GM23338 (cell line): Measurements from ENCODE around the gene CNTNAP1. TPM values are rescaled to one million over a fixed set of nuclear protein-coding genes. Genes with fewer than 3 reads are reported as not detected.

Source experiments
- ATAC-seq: fragments of 200-7000 bp; cut with Tn5 transposase; 3 replicates; pipeline ENCODE4 v1.9.1; 2020
- DNase-seq: peaks from one replicate; pipeline ENCODE4 v3.0.0-alpha.2; 2015; ENCODE audit warnings: low spot score
- H2AFZ ChIP-seq: fragments of 200-600 bp; sonication (generic); 2 replicates; pipeline ENCODE4 v1.8.0; 2016; ENCODE audit warnings: antibody characterized with exemption, mild to moderate bottlenecking, moderate library complexity
- H3F3A ChIP-seq: fragments of 200-600 bp; sonication (generic); replicated peaks from 2 replicates; pipeline ENCODE4 v1.8.0; 2017; ENCODE audit warnings: antibody characterized with exemption, mixed run types, low read depth
- H3K27ac ChIP-seq: fragments of 200-600 bp; sonication (generic); 2 replicates; pipeline ENCODE4 v1.6.1; 2016; ENCODE audit warnings: low read depth
- H3K27me3 ChIP-seq: fragments of 200-600 bp; sonication (generic); 2 replicates; pipeline ENCODE4 v1.8.0; 2016; ENCODE audit warnings: mild to moderate bottlenecking, mixed run types, moderate library complexity; ENCODE audit not compliant: insufficient read depth
- H3K36me3 ChIP-seq: fragments of 200-600 bp; sonication (generic); 2 replicates; pipeline ENCODE4 v1.8.0; 2016; ENCODE audit warnings: mild to moderate bottlenecking; ENCODE audit not compliant: insufficient read depth
- H3K4me1 ChIP-seq: fragments of 200-600 bp; sonication (generic); 2 replicates; pipeline ENCODE4 v1.8.0; 2016; ENCODE audit warnings: mild to moderate bottlenecking, moderate library complexity; ENCODE audit not compliant: insufficient read depth
- H3K4me2 ChIP-seq: fragments of 200-600 bp; sonication (generic); 2 replicates; pipeline ENCODE4 v1.7.1; 2017; ENCODE audit warnings: mixed run types
- H3K4me3 ChIP-seq: fragments of 200-600 bp; sonication (generic); 2 replicates; pipeline ENCODE4 v1.6.1; 2016; ENCODE audit warnings: mixed run types
- H3K79me2 ChIP-seq: fragments of 200-600 bp; sonication (generic); replicated peaks from 2 replicates; pipeline ENCODE4 v1.8.0; 2017; ENCODE audit warnings: mild to moderate bottlenecking; ENCODE audit not compliant: insufficient read depth
- H3K9me2 ChIP-seq: fragments of 200-600 bp; sonication (generic); 2 replicates; pipeline ENCODE4 v1.8.0; 2017; ENCODE audit not compliant: insufficient read depth
- H4K20me1 ChIP-seq: fragments of 200-600 bp; sonication (generic); replicated peaks from 2 replicates; pipeline ENCODE4 v1.8.0; 2017; ENCODE audit warnings: mild to moderate bottlenecking; ENCODE audit not compliant: insufficient read depth
- H3K27ac Mint-ChIP-seq: 2 replicates; pipeline ENCODE4 v1.8.0; 2020; ENCODE audit warnings: inconsistent platforms, mild to moderate bottlenecking, moderate library complexity, mixed read lengths
- H3K27me3 Mint-ChIP-seq: 3 replicates; pipeline ENCODE4 v1.8.0; 2022; ENCODE audit warnings: low read depth, mild to moderate bottlenecking, moderate library complexity, mixed read lengths, inconsistent platforms; ENCODE audit not compliant: insufficient read depth, poor library complexity
- H3K36me3 Mint-ChIP-seq: 3 replicates; pipeline ENCODE4 v1.8.0; 2021; ENCODE audit warnings: low read depth, mild to moderate bottlenecking, inconsistent platforms, moderate library complexity, mixed read lengths
- H3K4me1 Mint-ChIP-seq: 3 replicates; pipeline ENCODE4 v1.8.0; 2020; ENCODE audit warnings: mild to moderate bottlenecking, inconsistent platforms, mixed read lengths
- H3K4me3 Mint-ChIP-seq: 3 replicates; pipeline ENCODE4 v1.8.0; 2021; ENCODE audit warnings: moderate library complexity, mild to moderate bottlenecking, inconsistent platforms, mixed read lengths
- H3K9me3 Mint-ChIP-seq: 3 replicates; pipeline ENCODE4 v1.8.0; 2020; ENCODE audit warnings: moderate library complexity, mild to moderate bottlenecking, inconsistent platforms, mixed read lengths
- EZH2 ChIP-seq: fragments of 200-600 bp; sonication (generic); IDR thresholded peaks from one replicate; pipeline ENCODE4 v1.8.0; 2017; ENCODE audit warnings: antibody characterized with exemption, mild to moderate bottlenecking, low read depth; ENCODE audit not compliant: unreplicated experiment
- EZH2phosphoT487 ChIP-seq: fragments of 200-600 bp; sonication (generic); IDR thresholded peaks from one replicate; pipeline ENCODE4 v1.8.1; 2018; ENCODE audit warnings: antibody characterized with exemption; ENCODE audit not compliant: unreplicated experiment
- JUNB ChIP-seq: IDR thresholded peaks from one replicate; pipeline ENCODE4 v1.6.1; 2016; ENCODE audit warnings: antibody characterized with exemption; ENCODE audit not compliant: unreplicated experiment
- NANOG ChIP-seq: IDR thresholded peaks from 2 replicates; pipeline ENCODE4 v1.6.1; 2016; ENCODE audit warnings: antibody characterized with exemption, borderline replicate concordance
- POLR2AphosphoS5 ChIP-seq: IDR thresholded peaks from 2 replicates; pipeline ENCODE4 v1.6.1; 2016; ENCODE audit warnings: antibody characterized with exemption, low read depth
- ZNF114 ChIP-seq: fragments of 250-450 bp; sonication (Bioruptor Pico); IDR thresholded peaks from 2 replicates; pipeline ENCODE4 v1.5.0; 2020; ENCODE audit warnings: mild to moderate bottlenecking, moderate library complexity
- ZNF331 ChIP-seq: fragments of 250-450 bp; sonication (Bioruptor Pico); IDR thresholded peaks from 2 replicates; pipeline ENCODE4 v1.5.0; 2020; ENCODE audit warnings: low read depth, mild to moderate bottlenecking, moderate library complexity
- polyA plus RNA-seq: library from polyadenylated mRNA; unstranded; fragments of >200 nt; fragmentation: Nextera tagmentation; extraction: Ambion mirVana; gene quantifications from 2 replicates; pipeline ENCODE4 v1.2.1, GENCODE V29; 2016
- total RNA-seq: library from RNA; depleted of rRNA; stranded (reverse); fragments of >200 nt; shearing (Covaris generic); gene quantifications from 2 replicates; pipeline ENCODE4 v1.2.3, GENCODE V29; 2014
- TF ChIP-seq, protein P1 (sequence below): IDR thresholded peaks from 2 replicates; pipeline ENCODE4 v1.6.1; 2016; ENCODE audit warnings: antibody characterized with exemption
- TF ChIP-seq, protein P2 (sequence below): fragments of 250-450 bp; sonication (Bioruptor Pico); IDR thresholded peaks from 2 replicates; pipeline ENCODE4 v1.5.0; 2020; ENCODE audit warnings: mild to moderate bottlenecking, moderate library complexity

Gene CNTNAP1
- total and polyA plus RNA-seq, 2 experiments from 2014 or later, result 1.3 to 5.0 TPM

GRCh38 chr17:42723636-42724035 is 41.3 kb downstream of the CNTNAP1 start (continued):
- TF ChIP-seq, protein P1, sequence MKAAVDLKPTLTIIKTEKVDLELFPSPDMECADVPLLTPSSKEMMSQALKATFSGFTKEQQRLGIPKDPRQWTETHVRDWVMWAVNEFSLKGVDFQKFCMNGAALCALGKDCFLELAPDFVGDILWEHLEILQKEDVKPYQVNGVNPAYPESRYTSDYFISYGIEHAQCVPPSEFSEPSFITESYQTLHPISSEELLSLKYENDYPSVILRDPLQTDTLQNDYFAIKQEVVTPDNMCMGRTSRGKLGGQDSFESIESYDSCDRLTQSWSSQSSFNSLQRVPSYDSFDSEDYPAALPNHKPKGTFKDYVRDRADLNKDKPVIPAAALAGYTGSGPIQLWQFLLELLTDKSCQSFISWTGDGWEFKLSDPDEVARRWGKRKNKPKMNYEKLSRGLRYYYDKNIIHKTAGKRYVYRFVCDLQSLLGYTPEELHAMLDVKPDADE, result no peak
- TF ChIP-seq JUNB (no peak), POLR2AphosphoS5 (no peak), ZNF114 (CRISPR knock-in tag) (no peak), EZH2 (no peak), NANOG (no peak), ZNF331 (CRISPR knock-in tag) (no peak), EZH2phosphoT487 (no peak)

- H3K4me2 ChIP-seq, result no peak overlapping the region
- Mint-ChIP-seq H3K27me3 (no peaks in the 10 kb centered on the region), H3K36me3 (peaks cover 37% of the 10 kb centered on the region), H3K9me3 (no peaks in the 10 kb centered on the region), H3K27ac (no peak overlapping the region), H3K4me3 (no peak overlapping the region), H3K4me1 (no peaks in the 10 kb centered on the region)
- H3K4me1 ChIP-seq, result no peaks in the 10 kb centered on the region
- no peak overlapping the region for H2AFZ ChIP-seq
- 0 out of 2 replicates have a peak, but pooled peaks cover 3% of the 10 kb centered on the region for H4K20me1 ChIP-seq
- no peaks in the 10 kb centered on the region for H3K9me2 ChIP-seq
- no peaks in the 10 kb centered on the region for H3K27me3 ChIP-seq
- no peaks in the 10 kb centered on the region for H3K79me2 ChIP-seq
- peaks cover 11% of the 10 kb centered on the region for H3K36me3 ChIP-seq
- no peaks in the 10 kb centered on the region for H3F3A ChIP-seq
- ATAC-seq, result no peak
- H3K27ac ChIP-seq, result no peak overlapping the region
- TF ChIP-seq, protein P2, sequence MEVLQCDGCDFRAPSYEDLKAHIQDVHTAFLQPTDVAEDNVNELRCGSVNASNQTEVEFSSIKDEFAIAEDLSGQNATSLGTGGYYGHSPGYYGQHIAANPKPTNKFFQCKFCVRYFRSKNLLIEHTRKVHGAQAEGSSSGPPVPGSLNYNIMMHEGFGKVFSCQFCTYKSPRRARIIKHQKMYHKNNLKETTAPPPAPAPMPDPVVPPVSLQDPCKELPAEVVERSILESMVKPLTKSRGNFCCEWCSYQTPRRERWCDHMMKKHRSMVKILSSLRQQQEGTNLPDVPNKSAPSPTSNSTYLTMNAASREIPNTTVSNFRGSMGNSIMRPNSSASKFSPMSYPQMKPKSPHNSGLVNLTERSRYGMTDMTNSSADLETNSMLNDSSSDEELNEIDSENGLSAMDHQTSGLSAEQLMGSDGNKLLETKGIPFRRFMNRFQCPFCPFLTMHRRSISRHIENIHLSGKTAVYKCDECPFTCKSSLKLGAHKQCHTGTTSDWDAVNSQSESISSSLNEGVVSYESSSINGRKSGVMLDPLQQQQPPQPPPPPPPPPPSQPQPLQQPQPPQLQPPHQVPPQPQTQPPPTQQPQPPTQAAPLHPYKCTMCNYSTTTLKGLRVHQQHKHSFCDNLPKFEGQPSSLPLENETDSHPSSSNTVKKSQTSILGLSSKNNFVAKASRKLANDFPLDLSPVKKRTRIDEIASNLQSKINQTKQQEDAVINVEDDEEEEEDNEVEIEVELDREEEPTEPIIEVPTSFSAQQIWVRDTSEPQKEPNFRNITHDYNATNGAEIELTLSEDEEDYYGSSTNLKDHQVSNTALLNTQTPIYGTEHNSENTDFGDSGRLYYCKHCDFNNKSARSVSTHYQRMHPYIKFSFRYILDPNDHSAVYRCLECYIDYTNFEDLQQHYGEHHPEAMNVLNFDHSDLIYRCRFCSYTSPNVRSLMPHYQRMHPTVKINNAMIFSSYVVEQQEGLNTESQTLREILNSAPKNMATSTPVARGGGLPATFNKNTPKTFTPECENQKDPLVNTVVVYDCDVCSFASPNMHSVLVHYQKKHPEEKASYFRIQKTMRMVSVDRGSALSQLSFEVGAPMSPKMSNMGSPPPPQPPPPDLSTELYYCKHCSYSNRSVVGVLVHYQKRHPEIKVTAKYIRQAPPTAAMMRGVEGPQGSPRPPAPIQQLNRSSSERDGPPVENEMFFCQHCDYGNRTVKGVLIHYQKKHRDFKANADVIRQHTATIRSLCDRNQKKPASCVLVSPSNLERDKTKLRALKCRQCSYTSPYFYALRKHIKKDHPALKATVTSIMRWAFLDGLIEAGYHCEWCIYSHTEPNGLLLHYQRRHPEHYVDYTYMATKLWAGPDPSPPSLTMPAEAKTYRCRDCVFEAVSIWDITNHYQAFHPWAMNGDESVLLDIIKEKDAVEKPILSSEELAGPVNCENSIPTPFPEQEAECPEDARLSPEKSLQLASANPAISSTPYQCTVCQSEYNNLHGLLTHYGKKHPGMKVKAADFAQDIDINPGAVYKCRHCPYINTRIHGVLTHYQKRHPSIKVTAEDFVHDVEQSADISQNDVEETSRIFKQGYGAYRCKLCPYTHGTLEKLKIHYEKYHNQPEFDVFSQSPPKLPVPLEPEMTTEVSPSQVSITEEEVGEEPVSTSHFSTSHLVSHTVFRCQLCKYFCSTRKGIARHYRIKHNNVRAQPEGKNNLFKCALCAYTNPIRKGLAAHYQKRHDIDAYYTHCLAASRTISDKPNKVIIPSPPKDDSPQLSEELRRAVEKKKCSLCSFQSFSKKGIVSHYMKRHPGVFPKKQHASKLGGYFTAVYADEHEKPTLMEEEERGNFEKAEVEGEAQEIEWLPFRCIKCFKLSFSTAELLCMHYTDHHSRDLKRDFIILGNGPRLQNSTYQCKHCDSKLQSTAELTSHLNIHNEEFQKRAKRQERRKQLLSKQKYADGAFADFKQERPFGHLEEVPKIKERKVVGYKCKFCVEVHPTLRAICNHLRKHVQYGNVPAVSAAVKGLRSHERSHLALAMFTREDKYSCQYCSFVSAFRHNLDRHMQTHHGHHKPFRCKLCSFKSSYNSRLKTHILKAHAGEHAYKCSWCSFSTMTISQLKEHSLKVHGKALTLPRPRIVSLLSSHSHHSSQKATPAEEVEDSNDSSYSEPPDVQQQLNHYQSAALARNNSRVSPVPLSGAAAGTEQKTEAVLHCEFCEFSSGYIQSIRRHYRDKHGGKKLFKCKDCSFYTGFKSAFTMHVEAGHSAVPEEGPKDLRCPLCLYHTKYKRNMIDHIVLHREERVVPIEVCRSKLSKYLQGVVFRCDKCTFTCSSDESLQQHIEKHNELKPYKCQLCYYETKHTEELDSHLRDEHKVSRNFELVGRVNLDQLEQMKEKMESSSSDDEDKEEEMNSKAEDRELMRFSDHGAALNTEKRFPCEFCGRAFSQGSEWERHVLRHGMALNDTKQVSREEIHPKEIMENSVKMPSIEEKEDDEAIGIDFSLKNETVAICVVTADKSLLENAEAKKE (CRISPR knock-in tag), result no peak
- TF ChIP-seq, protein P1, result no peak
- TF ChIP-seq ZNF331 (CRISPR knock-in tag), result no peak
- no peak for DNase-seq
- no peak overlapping the region for H3K4me3 ChIP-seq
Measured at GRCh38 chr17:42725143-42725542, 42.8 kb downstream of the CNTNAP1 start.
